ENCODE measurements around the gene IKZF3.

The IKZF3 gene

DNA sequence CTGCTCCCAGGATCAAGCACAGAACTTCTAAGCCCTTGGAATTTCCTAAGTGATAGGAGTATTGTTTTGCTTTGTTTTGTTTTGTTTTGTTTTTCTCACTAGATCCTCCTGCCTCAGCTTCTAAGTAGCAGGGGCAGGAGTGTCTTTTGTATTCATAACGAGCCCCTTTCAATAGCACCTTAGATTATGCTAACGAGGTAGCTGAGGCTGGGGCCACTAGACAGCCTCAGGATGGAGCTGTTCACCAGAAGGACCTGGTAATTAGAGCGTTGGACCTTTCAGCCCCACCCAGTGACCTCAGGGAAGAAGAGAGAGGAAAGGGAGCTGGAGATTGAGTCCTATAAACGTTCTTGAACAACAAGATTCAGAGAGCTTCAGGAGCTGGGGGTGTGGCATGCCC is 43.6 kb downstream of the IKZF3 start:
- H3K4me3 ChIP-seq: no peak overlapping the region
- no peaks in the 10 kb centered on the region for H3K27me3 ChIP-seq (ENCODE audit: low read depth)
- in situ Hi-C loops (cut with MboI; ENCODE audit: low sequenced_read_pairs): no loop called here
- no peaks in the 10 kb centered on the region for H3K36me3 ChIP-seq (replicated peaks)
- peak; percentile 80 to 89 for DNase-seq (ENCODE audit: low spot score in 2 of 2)
- H3K9me3 ChIP-seq: peaks cover 11% of the 10 kb centered on the region
- H3K4me1 ChIP-seq: peaks cover 11% of the 10 kb centered on the region

DNA sequence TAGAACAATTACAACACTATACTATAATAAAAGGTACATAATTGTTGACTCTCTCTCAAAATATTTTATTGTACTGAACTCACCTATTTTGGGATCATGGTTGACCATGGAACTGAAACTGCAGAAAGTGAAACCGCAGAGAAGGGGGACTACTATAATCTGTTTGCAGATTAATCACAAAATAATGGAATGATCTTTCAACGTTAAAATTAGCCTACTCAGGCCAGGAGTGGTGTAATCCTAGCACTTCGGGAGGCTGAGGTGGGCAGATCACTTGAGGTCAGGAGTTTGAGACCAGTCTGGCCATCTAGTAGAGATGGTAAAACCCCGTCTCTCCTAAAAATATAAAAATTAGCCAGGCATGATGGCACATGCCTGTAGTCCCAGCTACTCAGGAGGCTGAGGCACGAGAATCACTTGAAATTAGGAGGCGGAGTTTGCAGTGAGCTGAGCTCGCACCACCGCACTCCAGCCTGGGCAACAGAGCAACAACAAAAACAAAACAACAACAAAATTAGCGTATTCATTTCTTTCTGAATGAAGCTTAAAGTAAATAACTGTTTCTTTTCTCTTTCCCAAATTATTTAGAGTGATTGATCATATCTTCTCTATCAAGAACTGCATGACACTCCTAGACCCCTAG is 45.6 kb downstream of the IKZF3 start:
- Histone ChIP-seq H3K4me3 (no peak overlapping the region), H3K27me3 (ENCODE audit: low read depth) (no peaks in the 10 kb centered on the region), H3K4me1 (peaks cover 11% of the 10 kb centered on the region), H3K36me3 (replicated peaks) (no peaks in the 10 kb centered on the region), H3K9me3 (peaks cover 9% of the 10 kb centered on the region)
- in situ Hi-C loops (cut with MboI; ENCODE audit: low sequenced_read_pairs): no loop called here
- no peak for DNase-seq (ENCODE audit: low spot score in 2 of 2)

DNA sequence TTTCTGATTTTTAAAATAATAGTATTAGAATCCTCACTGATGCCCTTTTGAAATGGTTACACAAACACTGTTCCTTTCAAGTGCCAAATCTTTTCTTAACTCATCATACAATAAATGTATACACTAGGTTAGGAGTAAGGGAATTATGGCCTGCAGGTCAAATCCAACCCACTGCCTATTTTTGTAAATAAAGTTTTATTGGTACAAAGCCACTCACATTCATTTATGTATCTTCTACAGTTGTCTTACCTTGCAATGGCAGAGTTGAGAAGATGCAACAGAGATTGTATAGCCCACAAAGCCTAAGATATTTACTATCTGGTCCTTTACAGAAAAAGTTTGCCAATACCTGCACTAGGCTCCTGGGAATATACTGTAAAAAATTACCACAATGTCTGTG is 47.8 kb downstream of the IKZF3 start:
- no peaks in the 10 kb centered on the region for H3K9me3 ChIP-seq
- DNase-seq (ENCODE audit: low spot score in 2 of 2): no peak
- H3K4me1 ChIP-seq: peaks cover 11% of the 10 kb centered on the region
- H3K4me3 ChIP-seq: no peak overlapping the region
- H3K27me3 ChIP-seq (ENCODE audit: low read depth): peaks cover 6% of the 10 kb centered on the region; the same call in 1 of the 2 replicates
- H3K36me3 ChIP-seq (replicated peaks): no peaks in the 10 kb centered on the region
- in situ Hi-C loops (cut with MboI; ENCODE audit: low sequenced_read_pairs): no loop called here

DNA sequence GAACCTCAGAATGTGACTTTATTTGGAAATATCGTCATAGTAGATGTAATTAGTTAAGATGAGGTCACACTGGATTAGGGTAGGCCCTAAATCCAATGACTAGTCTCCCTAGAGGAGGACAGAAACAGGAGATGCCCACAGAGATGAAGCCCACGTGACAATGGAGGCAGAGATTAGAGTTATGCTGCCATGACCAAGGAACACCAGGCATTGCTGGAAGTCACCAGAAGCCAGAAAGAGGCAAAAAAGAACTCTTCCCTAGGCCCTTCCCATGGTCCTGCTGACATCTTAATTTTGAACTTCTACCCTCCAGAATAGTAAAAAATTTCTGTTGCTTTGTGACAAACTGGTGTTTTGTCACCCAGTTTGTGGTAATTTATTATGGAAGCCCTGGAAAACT is 49.6 kb downstream of the IKZF3 start:
- in situ Hi-C loops (cut with MboI; ENCODE audit: low sequenced_read_pairs): no loop called here
- no peaks in the 10 kb centered on the region for H3K9me3 ChIP-seq
- H3K4me3 ChIP-seq: no peak overlapping the region
- no peaks in the 10 kb centered on the region for H3K36me3 ChIP-seq (replicated peaks)
- no peaks in the 10 kb centered on the region for H3K4me1 ChIP-seq
- no peak for DNase-seq (ENCODE audit: low spot score in 2 of 2)
- peaks cover 7% of the 10 kb centered on the region; the same call in 1 of the 2 replicates for H3K27me3 ChIP-seq (ENCODE audit: low read depth)

DNA sequence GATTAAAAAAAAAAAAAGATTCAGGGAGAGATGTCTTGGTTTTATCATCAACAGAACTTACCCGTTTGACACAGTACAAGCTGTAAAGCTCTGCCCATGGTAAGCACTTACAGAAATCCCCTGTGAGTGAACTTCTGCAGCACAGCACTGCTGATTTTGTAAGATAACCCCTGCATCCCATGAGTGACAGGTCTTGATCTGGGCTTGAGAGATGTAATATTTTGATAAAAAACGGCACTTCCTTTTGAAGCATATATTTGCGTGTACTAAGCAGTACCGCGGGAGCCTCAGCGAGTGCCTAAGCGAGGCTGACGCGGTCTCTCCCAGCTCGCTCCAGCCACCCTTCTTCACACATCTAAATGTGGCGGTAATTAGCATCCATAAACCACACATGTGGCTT is 50.5 kb downstream of the IKZF3 start:
- Histone ChIP-seq H3K9me3 (no peaks in the 10 kb centered on the region), H3K36me3 (replicated peaks) (no peaks in the 10 kb centered on the region), H3K4me3 (no peak overlapping the region), H3K4me1 (no peaks in the 10 kb centered on the region), H3K27me3 (ENCODE audit: low read depth) (peaks cover 7% of the 10 kb centered on the region; the same call in 1 of the 2 replicates)
- DNase-seq (ENCODE audit: low spot score in 2 of 2): no peak
- in situ Hi-C loops (cut with MboI; ENCODE audit: low sequenced_read_pairs): no loop called here

DNA sequence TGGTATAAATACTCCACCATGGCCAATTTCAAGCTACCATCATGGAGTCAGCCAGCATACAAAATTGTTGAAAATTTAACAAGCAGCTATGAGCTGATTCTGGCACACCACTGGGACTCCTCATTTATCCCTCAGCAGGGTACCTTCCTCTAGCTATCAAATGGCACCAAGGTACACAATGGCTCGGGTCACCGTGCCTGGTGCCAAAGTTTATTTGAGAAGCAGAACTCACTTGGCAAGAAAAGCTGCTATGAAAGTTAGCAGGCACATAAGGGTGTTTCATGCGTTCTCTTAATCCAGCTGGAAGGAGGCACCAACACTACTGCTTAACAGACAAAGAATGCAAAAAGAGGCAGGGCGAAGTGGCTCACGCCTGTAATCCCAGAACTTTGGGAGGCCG is 51.6 kb downstream of the IKZF3 start:
- Histone ChIP-seq H3K27me3 (ENCODE audit: low read depth) (peaks cover 7% of the 10 kb centered on the region; the same call in 1 of the 2 replicates), H3K36me3 (replicated peaks) (no peaks in the 10 kb centered on the region), H3K9me3 (no peaks in the 10 kb centered on the region), H3K4me3 (no peak overlapping the region), H3K4me1 (no peaks in the 10 kb centered on the region)
- no peak for DNase-seq (ENCODE audit: low spot score in 2 of 2)
- in situ Hi-C loops (cut with MboI; ENCODE audit: low sequenced_read_pairs): no loop called here

DNA sequence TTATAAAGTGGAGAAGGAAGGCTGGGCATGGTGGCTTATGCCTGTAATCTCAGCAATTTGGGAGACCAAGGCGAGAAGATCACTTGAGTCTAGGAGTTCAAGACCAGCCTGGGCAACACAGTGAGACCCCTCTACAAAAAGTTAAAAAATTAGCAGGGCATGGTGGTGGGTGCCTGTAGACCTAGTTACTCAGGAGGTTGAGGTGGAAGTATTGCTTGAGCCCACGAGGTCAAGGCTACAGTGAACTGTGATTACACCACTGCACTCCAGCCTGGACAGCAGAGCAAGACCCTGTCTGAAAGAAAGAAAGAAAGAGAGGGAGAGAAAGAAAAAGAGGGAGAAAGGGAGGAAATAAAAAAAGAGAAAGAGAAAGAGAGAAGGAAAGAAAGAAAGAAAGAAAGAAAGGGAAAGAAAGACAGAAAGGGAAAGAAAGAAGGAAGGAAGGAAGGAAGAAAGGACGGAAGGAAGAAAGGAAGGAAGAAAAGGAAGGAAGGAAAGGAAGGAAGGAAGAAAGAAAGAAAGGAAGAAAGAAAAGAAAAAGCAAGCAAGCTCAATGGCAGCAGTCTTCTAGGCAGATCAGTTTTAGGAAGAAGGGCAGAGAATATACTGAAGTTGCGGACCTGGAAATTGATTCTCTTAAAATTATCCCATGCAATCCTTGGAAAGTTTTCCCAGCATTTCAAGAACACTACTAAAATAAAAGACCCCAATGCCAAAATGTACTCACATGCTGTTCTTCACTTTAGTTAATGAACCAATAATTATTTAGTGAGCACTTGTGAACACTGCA is 53.0 kb downstream of the IKZF3 start:
- H3K9me3 ChIP-seq: no peaks in the 10 kb centered on the region
- no peaks in the 10 kb centered on the region for H3K4me1 ChIP-seq
- DNase-seq (ENCODE audit: low spot score in 2 of 2): no peak
- in situ Hi-C loops (cut with MboI; ENCODE audit: low sequenced_read_pairs): no loop called here
- H3K4me3 ChIP-seq: no peak overlapping the region
- H3K36me3 ChIP-seq (replicated peaks): no peaks in the 10 kb centered on the region
- H3K27me3 ChIP-seq (ENCODE audit: low read depth): peaks cover 9% of the 10 kb centered on the region; the same call in 1 of the 2 replicates

DNA sequence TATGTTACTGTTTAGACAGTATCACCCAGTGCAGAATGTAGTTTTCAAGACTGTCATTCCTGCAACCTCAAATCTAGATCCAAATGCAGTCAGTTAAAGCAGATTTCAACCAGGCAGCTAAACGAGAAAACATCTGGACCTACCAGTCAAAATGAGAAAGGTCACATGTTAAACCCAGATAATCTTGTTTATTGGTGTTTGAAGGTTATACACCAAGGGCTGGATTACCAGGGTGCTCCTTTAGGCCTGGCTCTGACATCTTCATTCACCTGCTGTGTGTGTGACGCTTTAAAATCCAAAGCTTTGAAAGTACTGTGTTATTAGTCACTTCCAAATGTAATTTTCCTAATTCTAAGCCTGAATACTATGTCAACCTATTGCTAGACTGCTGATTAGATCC is 54.9 kb downstream of the IKZF3 start:
- H3K36me3 ChIP-seq (replicated peaks): no peaks in the 10 kb centered on the region
- H3K9me3 ChIP-seq: no peaks in the 10 kb centered on the region
- no peak overlapping the region for H3K4me3 ChIP-seq
- in situ Hi-C loops (cut with MboI; ENCODE audit: low sequenced_read_pairs): no loop called here
- no peak for DNase-seq (ENCODE audit: low spot score in 2 of 2)
- H3K4me1 ChIP-seq: no peaks in the 10 kb centered on the region
- H3K27me3 ChIP-seq (ENCODE audit: low read depth): peaks cover 15% of the 10 kb centered on the region; the same call in 1 of the 2 replicates

DNA sequence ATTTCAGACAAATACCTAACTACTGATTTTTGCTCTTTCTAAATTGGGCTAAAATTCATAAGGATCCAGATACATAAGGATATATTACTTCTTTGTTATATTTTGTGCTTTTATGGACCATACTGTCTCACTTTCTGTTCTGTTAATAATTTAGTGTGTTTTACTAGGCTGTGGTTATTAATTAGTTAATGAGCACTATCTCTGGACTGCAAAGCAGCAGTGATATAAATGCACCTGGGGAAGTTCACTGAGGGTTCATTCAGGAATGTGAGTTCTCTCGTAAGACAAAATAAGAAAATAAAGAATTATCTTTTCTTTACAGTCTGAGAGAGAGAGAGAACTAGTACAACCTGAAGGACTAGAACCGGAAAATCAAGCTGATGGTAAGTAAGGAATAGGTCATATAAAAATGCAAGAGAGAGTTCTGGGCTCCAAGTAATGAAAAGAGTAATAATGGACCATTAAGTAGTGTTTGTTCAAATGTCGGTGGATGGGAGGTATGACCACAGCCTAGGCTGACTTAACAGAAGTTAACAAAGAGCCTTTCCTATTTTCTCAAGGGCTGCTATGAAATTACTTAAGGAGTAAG is 55.6 kb downstream of the IKZF3 start:
- DNase-seq (ENCODE audit: low spot score in 2 of 2): no peak
- H3K9me3 ChIP-seq: no peaks in the 10 kb centered on the region
- H3K4me1 ChIP-seq: no peaks in the 10 kb centered on the region
- no peaks in the 10 kb centered on the region for H3K36me3 ChIP-seq (replicated peaks)
- no peak overlapping the region for H3K4me3 ChIP-seq
- in situ Hi-C loops (cut with MboI; ENCODE audit: low sequenced_read_pairs): no loop called here
- peaks cover 15% of the 10 kb centered on the region; the same call in 1 of the 2 replicates for H3K27me3 ChIP-seq (ENCODE audit: low read depth)

DNA sequence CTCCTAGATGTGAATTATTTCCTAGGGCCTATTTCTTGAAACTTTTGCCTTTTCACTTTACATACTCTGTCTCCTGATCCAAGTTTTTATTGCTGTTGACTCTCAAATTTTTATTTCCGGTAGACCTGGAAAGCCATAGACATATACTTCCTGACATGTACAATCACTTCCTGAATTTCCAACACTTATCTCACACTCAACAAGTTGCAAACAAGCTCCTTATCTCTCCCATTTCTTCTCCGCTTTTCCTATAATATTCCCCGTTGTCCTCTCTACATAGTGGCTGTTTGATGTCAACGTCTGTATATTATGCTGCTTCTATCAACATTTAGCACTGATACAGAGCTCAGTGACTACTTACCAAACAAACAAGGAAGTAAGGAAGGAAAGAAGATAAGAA is 59.3 kb downstream of the IKZF3 start:
- Histone ChIP-seq H3K9me3 (no peaks in the 10 kb centered on the region), H3K27me3 (ENCODE audit: low read depth) (peaks cover 8% of the 10 kb centered on the region; the same call in 1 of the 2 replicates), H3K4me1 (peaks cover 6% of the 10 kb centered on the region), H3K36me3 (replicated peaks) (no peaks in the 10 kb centered on the region), H3K4me3 (no peak overlapping the region)
- DNase-seq (ENCODE audit: low spot score in 2 of 2): no peak
- in situ Hi-C loops (cut with MboI; ENCODE audit: low sequenced_read_pairs): no loop called here

DNA sequence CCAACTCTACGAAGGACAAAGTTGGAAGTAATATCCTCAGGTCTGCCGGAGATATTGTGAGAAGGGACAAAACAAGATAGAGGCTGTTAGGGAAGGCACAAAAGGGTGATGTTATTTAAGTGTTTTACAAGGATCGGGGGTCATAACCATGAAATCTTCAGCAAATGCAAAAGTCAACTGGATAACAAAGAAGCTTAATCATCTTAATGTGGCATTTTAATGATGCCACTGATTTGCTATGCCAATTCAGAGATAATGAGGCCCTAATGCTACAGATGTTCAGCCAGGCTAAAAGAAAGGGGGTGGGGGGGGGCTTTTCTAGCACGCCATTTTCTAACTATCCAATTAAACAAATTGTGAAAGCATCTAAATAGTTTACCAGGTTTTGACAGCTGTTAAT is 63.1 kb downstream of the IKZF3 start:
- Histone ChIP-seq H3K27me3 (ENCODE audit: low read depth) (peaks cover 5% of the 10 kb centered on the region; the same call in 1 of the 2 replicates), H3K4me1 (peaks cover 6% of the 10 kb centered on the region), H3K36me3 (replicated peaks) (no peaks in the 10 kb centered on the region), H3K9me3 (no peaks in the 10 kb centered on the region), H3K4me3 (no peak overlapping the region)
- DNase-seq (ENCODE audit: low spot score in 2 of 2): no peak
- in situ Hi-C loops (cut with MboI; ENCODE audit: low sequenced_read_pairs): no loop called here

DNA sequence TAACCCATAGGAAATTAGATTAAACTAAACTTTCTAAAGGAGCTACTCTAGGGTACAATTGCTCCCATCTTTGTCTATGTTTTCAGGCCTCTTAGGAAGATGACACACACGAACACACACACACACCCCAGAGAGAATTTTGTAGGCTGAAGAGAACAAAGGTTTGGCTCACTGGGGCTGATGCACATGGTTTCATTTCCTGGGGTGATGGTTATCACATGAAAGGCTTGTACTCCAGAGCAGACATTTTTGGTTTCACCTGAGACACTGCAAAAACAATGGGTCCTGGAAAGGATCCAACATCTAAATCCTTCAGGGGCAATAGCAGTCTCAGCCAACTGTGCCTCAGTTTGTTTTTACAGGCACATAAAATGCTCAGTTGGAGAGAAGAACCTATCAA is 63.6 kb downstream of the IKZF3 start:
- DNase-seq (ENCODE audit: low spot score in 2 of 2): no peak
- in situ Hi-C loops (cut with MboI; ENCODE audit: low sequenced_read_pairs): no loop called here
- Histone ChIP-seq H3K27me3 (ENCODE audit: low read depth) (peaks cover under 1% of the 10 kb centered on the region; the same call in 1 of the 2 replicates), H3K4me1 (peaks cover 6% of the 10 kb centered on the region), H3K9me3 (no peaks in the 10 kb centered on the region), H3K36me3 (replicated peaks) (no peaks in the 10 kb centered on the region), H3K4me3 (no peak overlapping the region)

DNA sequence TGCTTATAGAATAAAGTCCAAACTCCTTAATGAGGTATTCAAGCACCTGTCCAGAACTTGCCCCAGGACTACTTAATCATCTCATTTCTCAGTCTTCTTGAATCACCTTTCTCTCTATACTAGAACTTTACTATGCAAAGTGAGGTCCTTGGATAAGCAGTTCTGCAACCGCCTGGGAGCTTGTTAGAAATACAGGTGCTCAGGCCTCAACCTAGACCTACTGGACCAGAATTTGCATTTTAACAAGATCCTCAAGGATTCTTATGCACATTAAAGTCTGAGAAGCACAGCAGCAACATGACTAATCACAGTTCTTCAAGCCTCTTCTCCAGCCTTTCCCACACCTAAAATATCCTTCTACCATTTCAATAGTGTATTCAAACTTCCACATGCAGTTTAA is 64.7 kb downstream of the IKZF3 start:
- H3K4me3 ChIP-seq: no peak overlapping the region
- H3K36me3 ChIP-seq (replicated peaks): no peaks in the 10 kb centered on the region
- peaks cover 6% of the 10 kb centered on the region for H3K4me1 ChIP-seq
- in situ Hi-C loops (cut with MboI; ENCODE audit: low sequenced_read_pairs): no loop called here
- no peaks in the 10 kb centered on the region; the same call in 1 of the 2 replicates for H3K27me3 ChIP-seq (ENCODE audit: low read depth)
- no peaks in the 10 kb centered on the region for H3K9me3 ChIP-seq
- DNase-seq (ENCODE audit: low spot score in 2 of 2): no peak

Measured in HAP-1 (cell line).